Left ventricle myocardium inferior (tissue), 1 donor: ENCODE results near the gene LARGE1. TPM values are rescaled to one million over a fixed set of nuclear protein-coding genes. Genes with fewer than 3 reads are reported as not detected.

Experiments used
- DNase-seq: peaks from one replicate; pipeline ENCODE4 v3.0.0-alpha.2; 2020
- H3K27ac ChIP-seq: fragments of 200-600 bp; replicated peaks from 2 replicates; pipeline ENCODE4 v1.8.0; 2021
- H3K27me3 ChIP-seq: fragments of 200-600 bp; 2 replicates; pipeline ENCODE4 v1.8.0; 2021; ENCODE audit warnings: low read depth
- H3K36me3 ChIP-seq: fragments of 200-600 bp; 2 replicates; pipeline ENCODE4 v1.8.0; 2021
- H3K4me1 ChIP-seq: fragments of 200-600 bp; 2 replicates; pipeline ENCODE4 v1.8.0; 2021
- H3K4me3 ChIP-seq: fragments of 200-600 bp; 2 replicates; pipeline ENCODE4 v1.8.0; 2021; ENCODE audit warnings: mild to moderate bottlenecking, moderate library complexity
- H3K9me3 ChIP-seq: fragments of 200-600 bp; replicated peaks from 2 replicates; pipeline ENCODE4 v1.8.0; 2021
- intact Hi-C: fragments of 100-400 bp; cut with micrococcal nuclease; formaldehyde crosslinking; loops from one replicate; pipeline ENCODE4 v1.11.0; 2022
- total RNA-seq: library from RNA; stranded (reverse); fragmentation: NEBNext Ultra II Directional; extraction: Animal tissue kit (Norgen Biotek cat#: 25700); gene quantifications from one replicate; pipeline ENCODE4 v1.2.1, GENCODE V29; 2021
- TF ChIP-seq, protein P1 (sequence below): fragments of 200-600 bp; IDR thresholded peaks from 2 replicates; pipeline ENCODE4 v1.8.0; 2021; ENCODE audit warnings: antibody characterized with exemption, mild to moderate bottlenecking, borderline replicate concordance
- donor health status: DM: no; HTN: yes; CAD: no; lungs with severe emphysema.

Gene LARGE1
- total RNA-seq, 1 donor from 2014 or later: 117 TPM

- no peak for DNase-seq
- intact Hi-C loops: no loop called here
- TF ChIP-seq, protein P1, sequence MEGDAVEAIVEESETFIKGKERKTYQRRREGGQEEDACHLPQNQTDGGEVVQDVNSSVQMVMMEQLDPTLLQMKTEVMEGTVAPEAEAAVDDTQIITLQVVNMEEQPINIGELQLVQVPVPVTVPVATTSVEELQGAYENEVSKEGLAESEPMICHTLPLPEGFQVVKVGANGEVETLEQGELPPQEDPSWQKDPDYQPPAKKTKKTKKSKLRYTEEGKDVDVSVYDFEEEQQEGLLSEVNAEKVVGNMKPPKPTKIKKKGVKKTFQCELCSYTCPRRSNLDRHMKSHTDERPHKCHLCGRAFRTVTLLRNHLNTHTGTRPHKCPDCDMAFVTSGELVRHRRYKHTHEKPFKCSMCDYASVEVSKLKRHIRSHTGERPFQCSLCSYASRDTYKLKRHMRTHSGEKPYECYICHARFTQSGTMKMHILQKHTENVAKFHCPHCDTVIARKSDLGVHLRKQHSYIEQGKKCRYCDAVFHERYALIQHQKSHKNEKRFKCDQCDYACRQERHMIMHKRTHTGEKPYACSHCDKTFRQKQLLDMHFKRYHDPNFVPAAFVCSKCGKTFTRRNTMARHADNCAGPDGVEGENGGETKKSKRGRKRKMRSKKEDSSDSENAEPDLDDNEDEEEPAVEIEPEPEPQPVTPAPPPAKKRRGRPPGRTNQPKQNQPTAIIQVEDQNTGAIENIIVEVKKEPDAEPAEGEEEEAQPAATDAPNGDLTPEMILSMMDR: no peak
- peak overlapping the region; percentile 64 for H3K27ac ChIP-seq
- peaks cover 11% of the 10 kb centered on the region for H3K36me3 ChIP-seq
- no peak overlapping the region for H3K4me3 ChIP-seq
- peaks cover 5% of the 10 kb centered on the region for H3K9me3 ChIP-seq
- H3K27me3 ChIP-seq: no peaks in the 10 kb centered on the region
- H3K4me1 ChIP-seq: peaks cover 30% of the 10 kb centered on the region
These were observed 162.3 kb downstream of the LARGE1 start for GRCh38 chr22:33757802-33758483.

DNA sequence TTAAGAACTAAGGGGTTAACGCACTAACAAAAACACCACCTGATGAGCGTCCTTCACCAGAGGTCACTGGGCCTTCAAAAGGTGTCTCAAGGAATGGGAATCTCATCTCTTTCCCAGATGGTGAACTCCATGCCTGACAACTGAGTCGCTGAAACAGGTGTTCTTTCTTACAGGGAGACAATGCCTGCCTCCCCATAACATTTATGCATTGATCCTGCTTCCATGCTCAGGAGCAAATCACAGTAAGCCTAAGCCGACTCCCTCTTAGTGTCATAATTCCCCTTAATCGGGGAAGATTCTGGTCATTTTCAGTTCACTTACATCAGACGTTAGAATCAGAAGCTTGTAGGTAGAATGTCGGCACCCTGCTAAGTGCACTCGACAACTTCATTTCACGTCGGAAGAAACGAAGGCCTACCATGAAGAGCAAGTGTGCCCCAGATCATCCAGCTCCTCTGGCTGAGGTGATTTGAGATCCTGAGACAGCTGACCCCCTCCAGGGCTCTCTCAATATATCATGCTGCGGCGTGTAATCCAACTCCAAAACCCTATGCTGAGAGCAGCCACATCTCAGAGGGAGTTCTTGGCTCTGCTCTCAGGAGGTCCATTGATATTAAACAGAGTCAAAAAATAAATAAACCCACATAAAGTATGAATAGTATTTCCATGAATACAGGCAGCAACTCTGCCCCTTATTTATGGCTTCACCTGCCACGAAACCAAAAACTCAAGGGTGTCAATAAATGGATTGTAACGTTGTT lies 163.1 kb downstream of the LARGE1 start:
- intact Hi-C loops: no loop called here

DNA sequence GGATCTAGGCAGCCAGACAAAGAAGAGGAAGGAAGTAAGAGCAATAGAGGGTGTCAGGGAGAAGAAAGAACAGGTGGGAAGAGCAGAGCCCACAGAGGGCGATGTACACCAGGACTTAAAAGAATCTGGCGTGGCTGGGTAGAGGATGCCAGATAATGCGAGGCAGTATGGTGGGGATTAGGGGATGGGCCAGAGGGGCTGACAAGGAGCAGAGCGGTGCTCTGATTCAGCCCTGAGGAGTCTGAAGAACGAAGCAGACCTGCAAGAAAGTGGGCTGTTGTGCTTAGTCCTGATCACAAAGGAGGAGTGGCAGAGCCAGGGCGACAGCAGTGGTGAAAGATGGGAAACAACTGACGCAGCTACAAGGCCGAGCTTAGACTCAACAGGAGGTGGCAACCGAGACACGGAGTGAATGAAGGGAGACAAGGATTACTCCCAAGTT lies 163.7 kb downstream of the LARGE1 start:
- intact Hi-C loops: no loop called here
- Histone ChIP-seq H3K27me3 (no peaks in the 10 kb centered on the region), H3K36me3 (peaks cover 11% of the 10 kb centered on the region), H3K27ac (peak overlapping the region; percentile 64), H3K4me1 (peaks cover 29% of the 10 kb centered on the region), H3K4me3 (no peak overlapping the region), H3K9me3 (peaks cover 5% of the 10 kb centered on the region)
- no peak for DNase-seq
- TF ChIP-seq, protein P1: peak; percentile 28

More for the DNA sequence above, 163.1 kb downstream of the LARGE1 start:
- DNase-seq: no peak
- TF ChIP-seq, protein P1: no peak
- Histone ChIP-seq H3K9me3 (peaks cover 5% of the 10 kb centered on the region), H3K36me3 (peaks cover 11% of the 10 kb centered on the region), H3K27me3 (no peaks in the 10 kb centered on the region), H3K4me1 (peaks cover 29% of the 10 kb centered on the region), H3K4me3 (no peak overlapping the region), H3K27ac (peak overlapping the region; percentile 64)

- intact Hi-C loops: no loop called here
- TF ChIP-seq, protein P1: no peak
These were observed 171.6 kb downstream of the LARGE1 start for GRCh38 chr22:33748714-33749113.

DNA sequence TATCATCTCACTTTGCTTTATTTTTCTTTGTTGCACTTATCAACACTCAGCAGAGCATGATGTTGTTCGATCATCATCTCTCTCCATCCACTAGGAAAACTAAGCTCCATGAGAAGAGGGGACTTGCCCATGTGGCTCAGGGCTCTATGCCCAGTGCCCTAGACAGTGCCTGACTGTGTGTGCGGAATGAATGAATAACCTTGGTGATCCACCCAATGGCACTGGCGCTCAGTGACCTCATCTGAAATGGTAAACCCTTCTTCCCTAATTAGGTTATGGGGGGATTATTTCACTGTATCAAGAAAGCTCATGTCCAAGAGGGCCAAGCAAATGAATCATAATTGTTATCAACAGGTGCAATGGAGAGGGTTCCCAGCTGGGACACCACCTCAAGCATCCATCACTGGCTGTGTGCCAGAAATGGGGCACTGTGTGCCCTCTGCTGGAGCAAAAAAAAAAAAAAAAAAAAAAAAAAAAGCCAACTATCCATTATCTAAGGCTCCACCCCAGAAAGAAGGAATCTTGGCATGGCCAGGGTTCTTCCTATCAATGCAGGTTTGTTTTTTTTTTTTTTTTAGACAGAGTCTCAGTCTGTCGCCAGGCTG lies 172.6 kb downstream of the LARGE1 start:
- Histone ChIP-seq H3K27ac (no peak overlapping the region), H3K27me3 (no peaks in the 10 kb centered on the region), H3K9me3 (no peaks in the 10 kb centered on the region), H3K4me3 (no peak overlapping the region), H3K36me3 (peaks cover 11% of the 10 kb centered on the region), H3K4me1 (peaks cover 46% of the 10 kb centered on the region)
- intact Hi-C loops: no loop called here
- no peak for DNase-seq
- TF ChIP-seq, protein P1: peak; percentile 11

More at GRCh38 chr22:33748714-33749113, 171.6 kb downstream of the LARGE1 start:
- no peak overlapping the region for H3K27ac ChIP-seq
- no peak for DNase-seq
- H3K9me3 ChIP-seq: peaks cover 5% of the 10 kb centered on the region
- peaks cover 46% of the 10 kb centered on the region for H3K4me1 ChIP-seq
- H3K4me3 ChIP-seq: no peak overlapping the region
- no peaks in the 10 kb centered on the region for H3K27me3 ChIP-seq
- H3K36me3 ChIP-seq: peaks cover 17% of the 10 kb centered on the region
